Dermis microvascular lymphatic vessel endothelial cell (primary cell): ENCODE results near the gene UTP20. TPM values are rescaled to one million over a fixed set of nuclear protein-coding genes. Genes with fewer than 3 reads are reported as not detected.

Experiments used
- DNase-seq, 2 donors: peaks; one replicate each; pipeline versions ENCODE4 v3.0.0 to v3.0.0-alpha.2; 2010; ENCODE audit warnings: low read depth in 2 of 2
- total RNA-seq: library from RNA; depleted of rRNA; stranded (reverse); fragments of >200 nt; gene quantifications from 2 replicates; pipeline ENCODE4 v1.2.1, GENCODE V29; 2014

Gene UTP20
- total RNA-seq, 1 donor from 2014 or later = 15.7 TPM

DNA sequence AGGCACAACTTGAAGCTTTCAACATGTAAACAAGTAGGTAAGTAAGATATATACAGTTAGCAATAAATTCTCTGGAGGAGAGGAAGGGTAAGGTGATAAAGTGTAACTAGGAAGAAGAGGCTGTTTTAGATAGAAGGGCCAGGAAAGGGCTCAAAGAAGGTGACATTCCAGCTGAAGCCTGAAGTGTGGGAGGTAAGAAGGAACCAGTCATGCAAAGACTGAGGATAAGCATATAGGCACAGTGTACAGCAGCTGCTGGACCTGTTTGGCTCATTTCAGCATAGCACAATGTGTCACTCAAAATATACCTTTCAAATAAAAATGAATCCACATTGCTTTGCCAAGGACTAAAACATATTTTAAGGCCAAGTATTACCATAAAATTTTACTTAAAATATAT lies 156.2 kb downstream of the UTP20 start:
- no peak for DNase-seq

Other genes starting within 250 kb of the UTP20 start
- gene SLC5A8, start 69.9 kb upstream of the UTP20 start, total RNA-seq = under 0.01 and 0.13 TPM in 2 replicates
- 39.8 and 44.8 TPM in 2 replicates for gene ARL1, start 127.7 kb downstream of the UTP20 start, total RNA-seq
- gene SPIC, start 195.2 kb downstream of the UTP20 start, total RNA-seq = not detected in 2 replicates